Endothelial cell (in vitro differentiated cells): ENCODE data around the gene C1GALT1C1L. TPM values are rescaled to one million over a fixed set of nuclear protein-coding genes. Genes with fewer than 3 reads are reported as not detected.
"Not testable (repeated sequence)": the region's sequence is repeated elsewhere in the genome, so short reads cannot be mapped to it uniquely, and the experiment has no call there.

Experiments
- DNase-seq: peaks from one replicate; pipeline ENCODE4 v3.0.0; 2021; ENCODE audit warnings: low spot score
- H3K27ac Mint-ChIP-seq: one replicate; pipeline ENCODE4 v1.8.0; 2021; ENCODE audit warnings: mixed read lengths, inconsistent platforms; ENCODE audit not compliant: unreplicated experiment
- H3K27me3 Mint-ChIP-seq: one replicate; pipeline ENCODE4 v1.8.0; 2021; ENCODE audit warnings: mild to moderate bottlenecking, moderate library complexity, mixed read lengths, inconsistent platforms; ENCODE audit not compliant: unreplicated experiment
- H3K36me3 Mint-ChIP-seq: one replicate; pipeline ENCODE4 v1.8.0; 2021; ENCODE audit warnings: mild to moderate bottlenecking, low read depth, mixed read lengths, inconsistent platforms; ENCODE audit not compliant: unreplicated experiment
- H3K4me1 Mint-ChIP-seq: one replicate; pipeline ENCODE4 v1.8.0; 2021; ENCODE audit warnings: mild to moderate bottlenecking, mixed read lengths, inconsistent platforms; ENCODE audit not compliant: unreplicated experiment
- H3K4me3 Mint-ChIP-seq: one replicate; pipeline ENCODE4 v1.8.0; 2021; ENCODE audit warnings: mild to moderate bottlenecking, mixed read lengths, inconsistent platforms; ENCODE audit not compliant: unreplicated experiment
- H3K9me3 Mint-ChIP-seq: one replicate; pipeline ENCODE4 v1.8.0; 2021; ENCODE audit warnings: mixed read lengths, inconsistent platforms; ENCODE audit not compliant: unreplicated experiment
- CTCF ChIP-seq: fragments of 200-600 bp; sonication (generic); IDR thresholded peaks from one replicate; pipeline ENCODE4 v1.5.0; 2021; ENCODE audit warnings: antibody characterized with exemption; ENCODE audit not compliant: unreplicated experiment
- total RNA-seq: library from RNA; stranded (reverse); fragmentation: NEBNext Ultra II Directional; extraction: Animal tissue kit (Norgen Biotek cat#: 25700); gene quantifications from one replicate; pipeline ENCODE4 v1.2.1, GENCODE V29; 2021; ENCODE audit not compliant: unreplicated experiment

C1GALT1C1L gene
- total RNA-seq, 1 donor from 2014 or later: 0.31 TPM

- Mint-ChIP-seq H3K27me3 (peaks cover 10% of the 10 kb centered on the region), H3K4me3 (peak within 1 kb of the TSS; percentile 92), H3K4me1 (peaks cover 13% of the 10 kb centered on the region), H3K9me3 (no peaks in the 10 kb centered on the region), H3K36me3 (peaks cover 4% of the 10 kb centered on the region), H3K27ac (peak within 1 kb of the TSS; percentile 53)
- DNase-seq: peak; percentile 94
- TF ChIP-seq CTCF: no peak
These were observed 39.0 kb downstream of the C1GALT1C1L start, which contains the start of gene PLEKHH2 for GRCh38 chr2:43637030-43637803. Gene PLEKHH2 (plus strand): TSS chr2:43637260. CDS start chr2:43644674, 7,414 bp downstream.

GRCh38 chr2:43636621-43637020 lies 39.6 kb downstream of the C1GALT1C1L start:
- Mint-ChIP-seq H3K27ac (peak overlapping the region; percentile 53), H3K4me1 (peaks cover 13% of the 10 kb centered on the region), H3K4me3 (peak overlapping the region; percentile 92), H3K9me3 (no peaks in the 10 kb centered on the region), H3K27me3 (peaks cover 10% of the 10 kb centered on the region), H3K36me3 (peaks cover 4% of the 10 kb centered on the region)
- DNase-seq: no peak
- TF ChIP-seq CTCF: no peak

GRCh38 chr2:43636153-43636552 lies 40.1 kb downstream of the C1GALT1C1L start:
- H3K4me3 Mint-ChIP-seq: peak overlapping the region; percentile 21
- H3K9me3 Mint-ChIP-seq, H3K36me3 Mint-ChIP-seq, H3K27ac Mint-ChIP-seq, DNase-seq: not testable (repeated sequence)
- H3K4me1 Mint-ChIP-seq: peaks cover 13% of the 10 kb centered on the region
- peaks cover 11% of the 10 kb centered on the region for H3K27me3 Mint-ChIP-seq

GRCh38 chr2:43634604-43635306 lies 41.5 kb downstream of the C1GALT1C1L start:
- H3K27me3 Mint-ChIP-seq: peaks cover 12% of the 10 kb centered on the region
- no peak overlapping the region for H3K4me3 Mint-ChIP-seq
- TF ChIP-seq CTCF: no peak

GRCh38 chr2:43631618-43632317 lies 44.5 kb downstream of the C1GALT1C1L start:
- H3K36me3 Mint-ChIP-seq: peaks cover 3% of the 10 kb centered on the region
- H3K9me3 Mint-ChIP-seq: no peaks in the 10 kb centered on the region
- no peak for TF ChIP-seq CTCF
- H3K27me3 Mint-ChIP-seq: peaks cover 5% of the 10 kb centered on the region
- peaks cover 8% of the 10 kb centered on the region for H3K4me1 Mint-ChIP-seq
- no peak overlapping the region for H3K27ac Mint-ChIP-seq
- no peak for DNase-seq
- H3K4me3 Mint-ChIP-seq: no peak overlapping the region

More at GRCh38 chr2:43634604-43635306, 41.5 kb downstream of the C1GALT1C1L start:
- Mint-ChIP-seq H3K27ac (no peak overlapping the region), H3K4me1 (peaks cover 13% of the 10 kb centered on the region), H3K36me3 (peaks cover 4% of the 10 kb centered on the region), H3K9me3 (no peaks in the 10 kb centered on the region)
- no peak for DNase-seq
